IMR-90 (cell line): ENCODE measurements around the gene PTPN22. TPM values are rescaled to one million over a fixed set of nuclear protein-coding genes. Genes with fewer than 3 reads are reported as not detected.

Source experiments
- ATAC-seq: fragments of 200-7000 bp; cut with Tn5 transposase; 2 replicates; pipeline ENCODE4 v1.9.1; 2020; ENCODE audit warnings: low read depth, mild to moderate bottlenecking, moderate library complexity
- BruUV-seq: library from RNA; stranded (reverse); fragments of 400-500 nt; replicated peaks from 2 replicates; lab custom pipeline; 2021; lab: Mats Ljungman, UMichigan
- CTCF ChIA-PET: fragments of 300-600 bp; formaldehyde crosslinking; extraction: SDS; loops from one replicate; lab custom pipeline; 2021; ENCODE audit warnings: antibody characterized with exemption; lab: Yijun Ruan, JAX
- POLR2A ChIA-PET: fragments of 300-600 bp; sonication (Branson Sonifier 250); formaldehyde crosslinking; loops from one replicate; lab custom pipeline; 2022; ENCODE audit warnings: antibody characterized with exemption; ENCODE audit not compliant: unreplicated experiment; lab: Charles Lee
- DNase-seq: peaks from one replicate; pipeline ENCODE4 v3.0.0; 2013
- H2AFZ ChIP-seq: replicated peaks from 2 replicates; pipeline ENCODE3; 2013; ENCODE audit warnings: low read length, mild to moderate bottlenecking; ENCODE audit not compliant: poor library complexity
- H2AK5ac ChIP-seq: 2 replicates; pipeline ENCODE4 v1.6.1; 2013; ENCODE audit warnings: low read depth, low read length, inconsistent platforms
- H2AK9ac ChIP-seq: replicated peaks from 2 replicates; pipeline ENCODE3; 2013; ENCODE audit warnings: mild to moderate bottlenecking, low read depth, low read length, moderate library complexity; ENCODE audit not compliant: poor library complexity
- H2BK120ac ChIP-seq: 2 replicates; pipeline ENCODE4 v1.6.1; 2013; ENCODE audit warnings: low read depth, low read length, inconsistent platforms
- H2BK15ac ChIP-seq: 3 replicates; pipeline ENCODE4 v1.6.1; 2013; ENCODE audit warnings: low read depth, low read length, inconsistent platforms
- H2BK20ac ChIP-seq: 2 replicates; pipeline ENCODE4 v1.6.1; 2013; ENCODE audit warnings: low read depth, mild to moderate bottlenecking, inconsistent platforms, low read length, moderate library complexity
- H2BK5ac ChIP-seq: 2 replicates; pipeline ENCODE4 v1.6.1; 2013; ENCODE audit warnings: mild to moderate bottlenecking, low read depth, low read length, inconsistent platforms; ENCODE audit not compliant: poor library complexity, severe bottlenecking
- H3K14ac ChIP-seq: replicated peaks from 2 replicates; pipeline ENCODE4 v1.6.1; 2013; ENCODE audit warnings: low read depth, low read length, inconsistent platforms
- H3K18ac ChIP-seq: 2 replicates; pipeline ENCODE4 v1.6.1; 2013; ENCODE audit warnings: low read depth, low read length, control low read depth
- H3K23ac ChIP-seq: 2 replicates; pipeline ENCODE4 v1.6.1; 2013; ENCODE audit warnings: low read depth, low read length, inconsistent platforms
- H3K27ac ChIP-seq: 2 replicates; pipeline ENCODE4 v1.5.1; 2013; ENCODE audit warnings: mild to moderate bottlenecking, control low read depth, low read length; ENCODE audit not compliant: insufficient read depth
- H3K27me3 ChIP-seq: 2 replicates; pipeline ENCODE4 v1.6.1; 2013; ENCODE audit warnings: low read length; ENCODE audit not compliant: control insufficient read depth, insufficient read depth
- H3K36me3 ChIP-seq: 2 replicates; pipeline ENCODE4 v1.6.1; 2013; ENCODE audit warnings: low read length, mixed read lengths; ENCODE audit not compliant: control insufficient read depth, insufficient read depth
- H3K4ac ChIP-seq: 2 replicates; pipeline ENCODE4 v1.6.1; 2013; ENCODE audit warnings: low read depth, low read length, inconsistent platforms
- H3K4me1 ChIP-seq: 2 replicates; pipeline ENCODE4 v1.6.1; 2013; ENCODE audit warnings: low read length, mixed read lengths; ENCODE audit not compliant: control insufficient read depth, insufficient read depth
- H3K4me2 ChIP-seq: 2 replicates; pipeline ENCODE4 v1.6.1; 2013; ENCODE audit warnings: low read depth, mild to moderate bottlenecking, control low read depth, low read length, moderate library complexity
- H3K4me3 ChIP-seq: 2 replicates; pipeline ENCODE4 v1.5.1; 2013; ENCODE audit warnings: low read depth, mild to moderate bottlenecking, control low read depth, low read length, moderate library complexity; ENCODE audit not compliant: insufficient read depth
- H3K56ac ChIP-seq: 2 replicates; pipeline ENCODE4 v1.6.1; 2013; ENCODE audit warnings: low read length, inconsistent platforms; ENCODE audit not compliant: insufficient read depth; ENCODE audit errors: extremely low read depth
- H3K79me1 ChIP-seq, 2 experiments: 2 replicates each; pipeline ENCODE4 v1.6.1; 2013; ENCODE audit warnings: low read length in 2 of 2, inconsistent platforms in 1 of 2, low read depth in 1 of 2
- H3K9ac ChIP-seq: 2 replicates; pipeline ENCODE4 v1.6.1; 2013; ENCODE audit warnings: low read depth, low read length, control low read depth
- H3K9me1 ChIP-seq: 2 replicates; pipeline ENCODE4 v1.6.1; 2013; ENCODE audit warnings: low read length, inconsistent platforms; ENCODE audit not compliant: insufficient read depth
- H3K9me3 ChIP-seq: 2 replicates; pipeline ENCODE4 v1.6.1; 2013; ENCODE audit warnings: low read length; ENCODE audit not compliant: control insufficient read depth, insufficient read depth
- H4K20me1 ChIP-seq: 2 replicates; pipeline ENCODE4 v1.6.1; 2013; ENCODE audit warnings: low read length, inconsistent platforms; ENCODE audit not compliant: insufficient read depth
- H4K5ac ChIP-seq: 2 replicates; pipeline ENCODE4 v1.6.1; 2013; ENCODE audit warnings: mild to moderate bottlenecking, low read depth, low read length, control low read depth
- H4K8ac ChIP-seq, 2 experiments: 2 replicates each; pipeline ENCODE4 v1.6.1; 2013; ENCODE audit warnings: low read depth in 2 of 2, low read length in 2 of 2, control low read depth in 1 of 2, inconsistent platforms in 1 of 2
- H4K91ac ChIP-seq: 2 replicates; pipeline ENCODE4 v1.6.1; 2013; ENCODE audit warnings: low read depth, low read length, inconsistent platforms; ENCODE audit not compliant: insufficient read depth
- CEBPB ChIP-seq: IDR thresholded peaks from 2 replicates; pipeline ENCODE4 v1.6.1; 2012; ENCODE audit warnings: low read depth, low read length, improper control_type of control experiment
- ELK1 ChIP-seq: fragments of 150-350 bp; IDR thresholded peaks from 2 replicates; pipeline ENCODE4 v1.6.1; 2016; ENCODE audit warnings: low read depth, mild to moderate bottlenecking, low read length, moderate library complexity, borderline replicate concordance
- MXI1 ChIP-seq: IDR thresholded peaks from 2 replicates; pipeline ENCODE4 v1.6.1; 2012; ENCODE audit warnings: low read depth, mild to moderate bottlenecking, low read length, moderate library complexity, borderline replicate concordance
- NFE2L2 ChIP-seq: fragments of 150-350 bp; IDR thresholded peaks from 2 replicates; pipeline ENCODE4 v1.6.1; 2016; ENCODE audit warnings: low read depth, mild to moderate bottlenecking, low read length
- RFX5 ChIP-seq: IDR thresholded peaks from 2 replicates; pipeline ENCODE4 v1.8.0; 2012; ENCODE audit warnings: low read depth, mild to moderate bottlenecking, low read length, moderate library complexity
- USF2 ChIP-seq: fragments of 150-350 bp; IDR thresholded peaks from 2 replicates; pipeline ENCODE4 v1.6.1; 2017; ENCODE audit warnings: mild to moderate bottlenecking, antibody characterized with exemption, low read length, low read depth
- WGBS, 2 experiments: methylation state at CpG; one replicate each; pipeline versions ENCODE4 v1.1.5 to v1.1.7; 2013; ENCODE audit warnings: missing lambda C conversion rate in 2 of 2; ENCODE audit not compliant: insufficient read length in 1 of 2; ENCODE audit errors: extremely low coverage in 2 of 2; 5-methylcytosine and 5-hydroxymethylcytosine counted together
- dilution Hi-C: fragments of 300-500 bp; cut with HindIII; formaldehyde crosslinking; loops from one replicate; pipeline ENCODE4 v1.14.3; 2018; ENCODE audit warnings: low sequenced_read_pairs; ENCODE audit not compliant: unreplicated experiment
- in situ Hi-C: fragments of 300-500 bp; cut with MboI; formaldehyde crosslinking; loops from 3 replicates; pipeline ENCODE4 v1.14.3; 2019; ENCODE audit warnings: low sequenced_read_pairs, inconsistent platforms, mixed read lengths
- intact Hi-C: fragments of 100-400 bp; cut with micrococcal nuclease; formaldehyde crosslinking; loops from 2 replicates; pipeline ENCODE4 v1.10.0; 2022
- polyA plus RNA-seq, 3 experiments: library from polyadenylated mRNA; depleted of rRNA; stranded (reverse); fragments of >200 nt; gene quantifications; 2 replicates each; pipeline ENCODE4 v1.2.3, GENCODE V29; 2012; ENCODE audit warnings: low replicate concordance in 1 of 3
- total RNA-seq: library from RNA; depleted of rRNA; stranded (reverse); fragments of >200 nt; gene quantifications from 2 replicates; pipeline ENCODE4 v1.2.3, GENCODE V29; 2012

Gene PTPN22
- total and polyA plus RNA-seq, 2 of the 4 experiments (the other 2 are of a cell fraction): 0.14 to 0.18 TPM

- no peak overlapping the region for H3K23ac ChIP-seq
- no peak overlapping the region for H4K5ac ChIP-seq
- H3K27me3 ChIP-seq: no peaks in the 10 kb centered on the region
- H2BK20ac ChIP-seq: no peak overlapping the region
- H3K9me3 ChIP-seq: no peaks in the 10 kb centered on the region
- no peak overlapping the region for H3K14ac ChIP-seq
- no peak overlapping the region for H3K4me3 ChIP-seq
- H3K79me1 ChIP-seq: no peaks in the 10 kb centered on the region
- H3K36me3 ChIP-seq: no peaks in the 10 kb centered on the region
- no peak overlapping the region for H4K91ac ChIP-seq
- no peak overlapping the region for H2BK5ac ChIP-seq
- H3K9ac ChIP-seq: no peak overlapping the region
- H3K56ac ChIP-seq: no peak overlapping the region
- H3K4ac ChIP-seq: no peak overlapping the region
- no peak overlapping the region for H4K8ac ChIP-seq
- in situ Hi-C loops: no loop called here
- WGBS, 2 experiments: no CpG with 5 or more reads among the region's 2 CpGs
- ATAC-seq: no peak
- no peak overlapping the region for H2AFZ ChIP-seq
- H3K4me2 ChIP-seq: no peak overlapping the region
- ChIA-PET POLR2A (no interaction called here), CTCF (no interaction called here)
- no peak overlapping the region for H2AK9ac ChIP-seq
- no peak overlapping the region for H2BK120ac ChIP-seq
- no peaks in the 10 kb centered on the region for H4K20me1 ChIP-seq
- no peak overlapping the region for H3K27ac ChIP-seq
- dilution Hi-C loops: no loop called here
- no peaks in the 10 kb centered on the region for H3K9me1 ChIP-seq
- no peak for DNase-seq
- H3K4me1 ChIP-seq: no peaks in the 10 kb centered on the region
- no peak overlapping the region for H2AK5ac ChIP-seq
- TF ChIP-seq MXI1: no peak
- TF ChIP-seq ELK1: no peak
- TF ChIP-seq CEBPB: no peak
- TF ChIP-seq NFE2L2: no peak
- TF ChIP-seq RFX5: no peak
- no peak for TF ChIP-seq USF2
- no peak overlapping the region for H2BK15ac ChIP-seq
- intact Hi-C loops: no loop called here
- no TSS peak for BruUV-seq
- no peak overlapping the region for H3K18ac ChIP-seq
Measured at GRCh38 chr1:113846391-113847035, 25.0 kb downstream of the PTPN22 start.
